ENCODE measurements around the gene CCDC178.

GRCh38 chr18:32975501-32975900, 465.0 kb downstream of the CCDC178 start:
- TF ChIP-seq, protein P1, sequence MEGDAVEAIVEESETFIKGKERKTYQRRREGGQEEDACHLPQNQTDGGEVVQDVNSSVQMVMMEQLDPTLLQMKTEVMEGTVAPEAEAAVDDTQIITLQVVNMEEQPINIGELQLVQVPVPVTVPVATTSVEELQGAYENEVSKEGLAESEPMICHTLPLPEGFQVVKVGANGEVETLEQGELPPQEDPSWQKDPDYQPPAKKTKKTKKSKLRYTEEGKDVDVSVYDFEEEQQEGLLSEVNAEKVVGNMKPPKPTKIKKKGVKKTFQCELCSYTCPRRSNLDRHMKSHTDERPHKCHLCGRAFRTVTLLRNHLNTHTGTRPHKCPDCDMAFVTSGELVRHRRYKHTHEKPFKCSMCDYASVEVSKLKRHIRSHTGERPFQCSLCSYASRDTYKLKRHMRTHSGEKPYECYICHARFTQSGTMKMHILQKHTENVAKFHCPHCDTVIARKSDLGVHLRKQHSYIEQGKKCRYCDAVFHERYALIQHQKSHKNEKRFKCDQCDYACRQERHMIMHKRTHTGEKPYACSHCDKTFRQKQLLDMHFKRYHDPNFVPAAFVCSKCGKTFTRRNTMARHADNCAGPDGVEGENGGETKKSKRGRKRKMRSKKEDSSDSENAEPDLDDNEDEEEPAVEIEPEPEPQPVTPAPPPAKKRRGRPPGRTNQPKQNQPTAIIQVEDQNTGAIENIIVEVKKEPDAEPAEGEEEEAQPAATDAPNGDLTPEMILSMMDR (IDR thresholded peaks at IDR 0.05) = no peak
- TF ChIP-seq POLR2A (IDR thresholded peaks at IDR 0.05) = no peak
- no peak for TF ChIP-seq POLR2AphosphoS5 (IDR thresholded peaks at IDR 0.05)

All from prostate gland (tissue), 2 donors.